Neural crest cell (in vitro differentiated cells): ENCODE data around the gene MPST. TPM values are rescaled to one million over a fixed set of nuclear protein-coding genes. Genes with fewer than 3 reads are reported as not detected.

Experiments
- DNase-seq: peaks from one replicate; pipeline ENCODE4 v3.0.0; 2021; ENCODE audit warnings: low read depth, mixed read lengths, low spot score
- H3K27ac Mint-ChIP-seq: one replicate; pipeline ENCODE4 v1.8.0; 2021; ENCODE audit warnings: mild to moderate bottlenecking, mixed read lengths; ENCODE audit not compliant: unreplicated experiment
- H3K27me3 Mint-ChIP-seq: 2 replicates; pipeline ENCODE4 v1.8.0; 2021; ENCODE audit warnings: low read depth, mild to moderate bottlenecking, mixed read lengths
- H3K36me3 Mint-ChIP-seq: 2 replicates; pipeline ENCODE4 v1.8.0; 2021; ENCODE audit warnings: low read depth, mild to moderate bottlenecking, mixed read lengths
- H3K4me1 Mint-ChIP-seq: 2 replicates; pipeline ENCODE4 v1.8.0; 2021; ENCODE audit warnings: mixed read lengths
- H3K4me3 Mint-ChIP-seq: one replicate; pipeline ENCODE4 v1.8.0; 2021; ENCODE audit warnings: mild to moderate bottlenecking, mixed read lengths
- H3K9me3 Mint-ChIP-seq: 2 replicates; pipeline ENCODE4 v1.8.0; 2021; ENCODE audit warnings: mixed read lengths
- total RNA-seq: library from RNA; stranded (reverse); gene quantifications from 2 replicates; pipeline ENCODE4 v1.2.1, GENCODE V29; 2021
- TF ChIP-seq, protein P1 (sequence below): fragments of 200-600 bp; sonication (generic); conservative IDR thresholded peaks from 2 replicates; pipeline ENCODE4 v1.5.0; 2021; ENCODE audit warnings: antibody characterized with exemption, mild to moderate bottlenecking

The MPST gene
- total RNA-seq, 1 donor from 2014 or later, result 103 TPM

DNA sequence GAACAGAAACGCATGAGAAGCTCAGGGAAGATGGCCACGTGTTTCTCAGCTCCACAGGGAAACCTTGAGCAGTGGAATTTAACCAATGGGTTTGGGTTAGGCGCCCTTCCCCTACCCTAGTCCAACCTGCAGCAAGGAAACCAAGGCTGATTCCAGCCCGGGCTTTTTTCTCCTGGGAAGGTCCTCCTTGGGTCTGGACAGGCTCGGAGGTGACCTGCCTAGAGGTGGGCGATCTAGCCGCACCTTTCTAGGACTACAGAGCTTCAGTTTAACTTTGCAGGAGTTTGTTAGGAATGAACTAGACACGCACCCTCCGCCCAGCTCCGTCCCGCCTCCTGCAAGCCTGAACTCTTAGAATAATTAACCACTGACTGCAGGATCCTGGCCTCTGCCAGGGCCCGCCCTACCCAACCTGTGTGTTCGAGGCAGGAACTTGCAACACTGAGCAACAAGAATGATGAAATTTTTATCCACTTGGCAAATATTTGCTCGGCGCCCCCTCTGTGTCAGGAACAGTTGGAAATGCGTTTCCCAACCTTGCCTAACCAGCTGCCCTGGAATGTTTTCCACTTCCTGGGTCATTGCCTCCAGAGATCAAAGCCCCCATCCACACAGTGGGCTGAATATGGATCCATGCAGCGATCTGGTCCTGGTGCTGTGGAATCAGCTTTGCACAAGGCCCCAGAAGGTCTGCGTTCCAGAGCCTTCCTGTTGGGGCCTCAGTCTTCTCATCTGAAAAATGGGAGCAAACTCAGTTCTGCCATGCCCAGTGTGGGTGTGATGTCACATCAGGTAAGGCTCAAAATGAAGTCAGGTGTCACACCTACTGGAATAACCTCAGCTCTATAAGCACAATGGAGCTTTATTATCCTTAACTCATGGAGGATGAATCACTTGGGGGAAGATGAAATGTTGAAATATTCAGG, 13.3 kb downstream of the MPST start:
- no peak overlapping the region for H3K4me3 Mint-ChIP-seq
- no peaks in the 10 kb centered on the region for H3K36me3 Mint-ChIP-seq
- peaks cover 22% of the 10 kb centered on the region for H3K4me1 Mint-ChIP-seq
- TF ChIP-seq, protein P1, sequence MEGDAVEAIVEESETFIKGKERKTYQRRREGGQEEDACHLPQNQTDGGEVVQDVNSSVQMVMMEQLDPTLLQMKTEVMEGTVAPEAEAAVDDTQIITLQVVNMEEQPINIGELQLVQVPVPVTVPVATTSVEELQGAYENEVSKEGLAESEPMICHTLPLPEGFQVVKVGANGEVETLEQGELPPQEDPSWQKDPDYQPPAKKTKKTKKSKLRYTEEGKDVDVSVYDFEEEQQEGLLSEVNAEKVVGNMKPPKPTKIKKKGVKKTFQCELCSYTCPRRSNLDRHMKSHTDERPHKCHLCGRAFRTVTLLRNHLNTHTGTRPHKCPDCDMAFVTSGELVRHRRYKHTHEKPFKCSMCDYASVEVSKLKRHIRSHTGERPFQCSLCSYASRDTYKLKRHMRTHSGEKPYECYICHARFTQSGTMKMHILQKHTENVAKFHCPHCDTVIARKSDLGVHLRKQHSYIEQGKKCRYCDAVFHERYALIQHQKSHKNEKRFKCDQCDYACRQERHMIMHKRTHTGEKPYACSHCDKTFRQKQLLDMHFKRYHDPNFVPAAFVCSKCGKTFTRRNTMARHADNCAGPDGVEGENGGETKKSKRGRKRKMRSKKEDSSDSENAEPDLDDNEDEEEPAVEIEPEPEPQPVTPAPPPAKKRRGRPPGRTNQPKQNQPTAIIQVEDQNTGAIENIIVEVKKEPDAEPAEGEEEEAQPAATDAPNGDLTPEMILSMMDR, result no peak
- no peaks in the 10 kb centered on the region for H3K27me3 Mint-ChIP-seq
- H3K27ac Mint-ChIP-seq, result no peak overlapping the region
- no peak for DNase-seq
- no peaks in the 10 kb centered on the region for H3K9me3 Mint-ChIP-seq

DNA sequence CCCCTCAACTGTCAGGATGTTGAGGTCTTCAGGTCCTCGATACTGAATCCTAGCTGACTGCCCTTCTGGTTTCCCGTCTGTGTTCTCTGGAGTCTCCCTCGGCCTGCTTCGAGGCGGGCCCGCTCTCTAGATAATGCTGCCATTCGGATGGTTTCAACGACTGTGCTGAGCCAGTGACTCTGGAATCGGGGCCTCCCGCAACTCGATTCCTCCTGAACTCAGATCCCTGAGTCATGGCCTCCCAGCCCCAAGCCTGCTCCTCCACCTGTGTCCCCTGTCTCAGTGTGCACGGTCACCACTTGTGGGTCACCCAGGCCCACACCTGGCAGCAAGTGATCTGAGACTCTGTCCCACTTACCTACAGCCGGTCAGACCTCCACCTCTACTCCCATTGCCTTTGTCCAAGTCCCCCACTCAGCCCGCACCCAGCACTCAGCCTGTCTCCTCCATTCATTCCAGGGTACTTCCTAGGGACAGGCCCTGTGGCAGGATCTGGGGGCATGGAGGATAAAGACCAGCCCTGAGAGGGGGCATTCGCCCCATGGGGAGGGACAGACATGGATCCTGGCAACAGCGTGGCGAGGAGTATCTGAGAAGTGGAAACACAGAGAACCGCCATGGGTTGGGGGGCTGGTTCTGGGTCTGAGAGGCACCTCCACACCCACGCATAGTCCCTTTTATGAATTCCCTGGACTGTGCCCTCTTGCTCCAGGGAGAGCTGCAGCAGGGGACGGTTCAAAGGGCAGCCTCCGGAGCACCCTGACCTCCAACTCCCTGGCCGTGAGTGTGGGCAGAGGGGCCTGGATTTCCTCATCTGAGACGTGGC, 14.3 kb downstream of the MPST start:
- no peaks in the 10 kb centered on the region for H3K9me3 Mint-ChIP-seq
- no peaks in the 10 kb centered on the region for H3K27me3 Mint-ChIP-seq
- TF ChIP-seq, protein P1, result no peak
- H3K4me1 Mint-ChIP-seq, result peaks cover 22% of the 10 kb centered on the region
- DNase-seq, result no peak
- H3K36me3 Mint-ChIP-seq, result no peaks in the 10 kb centered on the region
- H3K4me3 Mint-ChIP-seq, result no peak overlapping the region
- H3K27ac Mint-ChIP-seq, result peak overlapping the region; percentile 79

DNA sequence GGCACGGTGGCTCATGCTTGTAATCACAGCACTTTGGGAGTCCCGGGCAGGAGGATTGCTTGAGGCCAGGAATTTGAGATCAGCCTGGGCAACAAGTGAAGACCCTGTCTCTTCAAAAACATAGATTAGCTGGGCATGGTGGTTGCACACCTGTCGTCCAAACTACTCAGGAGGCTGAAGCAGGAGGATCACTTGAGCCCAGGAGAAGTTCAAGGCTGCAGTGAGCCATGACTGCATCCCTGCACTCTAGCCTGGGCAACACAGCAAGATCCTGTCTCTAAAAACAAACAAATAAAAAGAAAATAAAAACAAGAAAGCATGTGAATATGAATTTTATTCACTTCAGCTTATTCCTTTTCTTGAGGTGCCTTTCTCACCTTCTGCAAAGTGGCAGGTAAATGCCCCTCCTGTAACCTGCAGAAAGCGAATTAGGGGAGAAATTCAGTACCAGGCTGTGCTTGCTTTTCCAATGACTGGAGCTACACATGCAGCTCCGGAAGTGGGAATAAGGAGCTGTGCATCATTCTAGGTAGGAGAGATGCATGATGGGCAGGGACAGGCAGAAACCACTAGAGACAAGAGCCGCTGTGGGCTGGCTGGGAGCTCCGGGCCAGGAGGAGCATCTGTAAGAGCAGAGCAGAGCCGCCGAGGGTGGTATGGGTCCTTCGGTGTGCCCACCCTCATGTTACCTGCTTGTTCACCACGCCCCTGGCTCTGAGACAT, 17.3 kb downstream of the MPST start:
- H3K27me3 Mint-ChIP-seq, result no peaks in the 10 kb centered on the region
- H3K4me1 Mint-ChIP-seq, result peaks cover 41% of the 10 kb centered on the region
- H3K36me3 Mint-ChIP-seq, result no peaks in the 10 kb centered on the region
- no peak overlapping the region for H3K27ac Mint-ChIP-seq
- no peak overlapping the region for H3K4me3 Mint-ChIP-seq
- no peak for DNase-seq
- TF ChIP-seq, protein P1, result no peak
- H3K9me3 Mint-ChIP-seq, result no peaks in the 10 kb centered on the region

DNA sequence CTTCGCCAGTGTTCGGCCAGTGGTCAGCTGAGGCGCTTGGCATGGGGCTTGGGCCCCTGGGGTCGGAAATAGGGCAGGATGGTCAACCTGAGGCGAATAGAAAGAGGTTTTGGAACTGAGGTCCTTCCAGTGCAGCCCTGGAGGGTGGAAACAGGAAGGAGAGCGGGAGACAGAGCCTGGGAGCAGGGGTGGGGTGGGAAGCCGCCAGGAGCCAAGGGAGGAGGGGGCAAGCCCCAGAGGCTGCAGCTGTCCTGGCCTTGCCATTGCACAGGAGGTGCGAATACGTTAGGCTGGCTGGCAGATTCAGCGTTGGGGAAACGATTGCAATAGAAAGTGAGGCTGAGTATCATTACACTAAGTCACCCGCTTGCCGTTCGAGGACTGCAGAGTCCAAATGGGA, 18.1 kb downstream of the MPST start:
- no peak overlapping the region for H3K4me3 Mint-ChIP-seq
- no peak for DNase-seq
- no peaks in the 10 kb centered on the region for H3K36me3 Mint-ChIP-seq
- no peaks in the 10 kb centered on the region for H3K9me3 Mint-ChIP-seq
- peaks cover 42% of the 10 kb centered on the region for H3K4me1 Mint-ChIP-seq
- no peak overlapping the region for H3K27ac Mint-ChIP-seq
- no peaks in the 10 kb centered on the region for H3K27me3 Mint-ChIP-seq
- TF ChIP-seq, protein P1, result no peak

DNA sequence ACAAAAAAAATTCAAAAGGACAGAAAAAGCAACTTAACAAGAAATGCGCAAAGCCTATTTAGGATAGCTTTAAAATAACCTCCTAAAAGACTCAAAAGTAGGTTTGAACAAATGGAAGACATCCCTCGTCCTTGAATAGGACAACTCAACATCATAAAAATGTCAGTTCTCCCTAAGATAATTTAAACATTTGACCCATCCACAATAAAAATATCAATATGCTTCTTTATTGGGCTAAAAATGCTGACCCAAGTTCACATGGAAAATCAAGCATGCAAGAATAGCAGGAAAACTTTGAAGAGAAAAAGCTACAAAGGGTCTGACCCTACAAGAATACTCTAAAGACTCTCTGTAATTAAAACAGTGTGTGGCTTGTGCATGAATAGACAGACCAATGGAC, 19.9 kb downstream of the MPST start:
- no peak for DNase-seq
- Mint-ChIP-seq H3K9me3 (no peaks in the 10 kb centered on the region), H3K36me3 (no peaks in the 10 kb centered on the region), H3K4me3 (no peak overlapping the region), H3K27me3 (no peaks in the 10 kb centered on the region), H3K4me1 (peaks cover 30% of the 10 kb centered on the region), H3K27ac (no peak overlapping the region)
- TF ChIP-seq, protein P1, result no peak
